T-helper 2 cell treated with Interferon-gamma antibody and Interleukin-4, amounts not matched to agents 5 μg/mL and 100 μg/mL, for 36 hours (primary cell): ENCODE results near the gene UCP3.

ENCODE experiments used
- DNase-seq: peaks from one replicate; pipeline ENCODE4 v3.0.0; 2021; ENCODE audit warnings: low spot score
- H3K27ac Mint-ChIP-seq: one replicate; pipeline ENCODE4 v1.8.0; 2021; ENCODE audit warnings: mild to moderate bottlenecking, mixed read lengths
- H3K27me3 Mint-ChIP-seq: one replicate; pipeline ENCODE4 v1.8.0; 2021; ENCODE audit warnings: low read depth, mixed read lengths
- H3K36me3 Mint-ChIP-seq: one replicate; pipeline ENCODE4 v1.8.0; 2021; ENCODE audit warnings: low read depth, mixed read lengths
- H3K4me1 Mint-ChIP-seq: one replicate; pipeline ENCODE4 v1.8.0; 2021; ENCODE audit warnings: low read depth, mixed read lengths
- H3K4me3 Mint-ChIP-seq: one replicate; pipeline ENCODE4 v1.8.0; 2022; ENCODE audit warnings: mild to moderate bottlenecking, moderate library complexity, mixed read lengths
- H3K9me3 Mint-ChIP-seq: one replicate; pipeline ENCODE4 v1.8.0; 2021; ENCODE audit warnings: mixed read lengths

UCP3 gene

DNA sequence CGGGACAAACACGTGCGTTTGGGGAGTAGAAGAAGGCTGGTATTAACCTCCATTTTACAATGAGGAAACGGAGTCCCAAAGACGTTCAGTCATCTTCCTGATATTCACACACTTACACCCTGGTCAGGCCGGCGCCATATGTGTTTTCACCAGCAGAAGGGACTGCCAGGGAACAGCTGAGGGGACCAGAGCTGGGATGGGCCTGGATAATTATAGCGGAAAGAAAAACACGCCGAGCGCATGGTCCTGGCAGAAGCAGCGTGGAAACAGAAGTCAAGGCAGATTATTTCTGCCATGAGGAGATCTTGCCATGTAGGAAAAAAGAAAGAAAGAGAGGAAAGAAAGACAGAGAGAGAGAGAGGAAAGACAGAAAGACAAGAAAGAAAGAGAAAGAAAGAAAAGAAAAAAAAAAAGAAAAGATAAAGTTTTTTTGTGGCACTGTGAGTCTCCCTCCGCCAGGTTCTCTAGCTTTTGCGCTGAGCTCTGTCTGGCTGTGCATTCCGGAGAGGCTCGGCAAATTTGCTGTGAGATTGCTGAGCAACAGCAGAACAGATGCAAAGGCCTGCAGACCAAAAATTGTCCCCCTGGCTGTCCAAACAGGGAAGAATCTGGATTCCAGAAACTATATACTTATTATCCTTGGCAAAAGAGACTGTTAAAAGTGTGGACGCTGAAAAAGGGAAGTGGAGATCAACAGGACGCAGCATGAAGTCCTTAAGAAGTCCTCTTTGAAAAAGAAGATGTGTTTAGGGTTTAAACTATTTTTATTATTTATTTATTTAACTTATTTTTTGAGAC is 24.9 kb downstream of the UCP3 start:
- Mint-ChIP-seq H3K27me3 (no peaks in the 10 kb centered on the region), H3K36me3 (peaks cover 36% of the 10 kb centered on the region), H3K4me1 (peaks cover 42% of the 10 kb centered on the region), H3K9me3 (no peaks in the 10 kb centered on the region), H3K4me3 (peak overlapping the region; percentile 97), H3K27ac (peak overlapping the region; percentile 98)
- DNase-seq: no peak

DNA sequence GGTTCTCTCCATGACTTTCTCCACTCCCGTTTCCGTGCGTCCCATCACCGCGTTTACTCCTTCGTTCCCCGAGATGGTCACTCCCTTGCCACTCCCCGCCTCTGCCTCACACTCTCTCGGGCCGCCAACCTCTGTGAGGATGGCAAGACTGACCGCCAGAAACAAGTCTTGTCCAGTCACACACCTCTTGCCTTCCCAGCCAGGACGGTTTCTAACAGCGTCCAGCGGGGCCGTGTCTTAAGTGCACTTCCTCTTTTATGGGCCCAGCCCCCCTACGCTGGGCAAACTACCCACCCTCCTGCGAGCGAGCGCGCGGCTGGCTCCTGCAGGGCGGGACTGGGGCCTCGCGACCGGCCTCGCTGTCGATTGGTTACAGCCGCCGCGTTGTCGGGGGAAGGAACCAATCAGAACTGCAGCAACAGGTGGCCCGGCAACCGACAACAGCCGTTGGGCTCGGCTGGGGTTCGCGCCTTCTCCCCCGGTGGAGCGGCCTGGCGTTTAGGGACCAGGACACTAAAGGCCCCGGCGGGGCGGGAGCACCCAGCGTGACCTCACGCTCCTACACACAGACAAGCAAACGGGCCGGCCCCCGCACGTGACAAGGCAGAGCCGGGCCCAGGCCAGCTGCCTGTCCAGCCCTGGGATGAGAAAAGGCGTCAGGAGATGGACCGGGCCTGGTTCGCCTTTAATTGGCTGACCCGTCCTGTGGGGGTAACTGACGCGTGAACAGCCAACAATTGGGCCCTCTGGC is 25.7 kb downstream of the UCP3 start:
- Mint-ChIP-seq H3K36me3 (peaks cover 43% of the 10 kb centered on the region), H3K9me3 (no peaks in the 10 kb centered on the region), H3K4me3 (peak overlapping the region; percentile 97), H3K27me3 (no peaks in the 10 kb centered on the region), H3K4me1 (peaks cover 49% of the 10 kb centered on the region), H3K27ac (peak overlapping the region; percentile 98)
- peak; percentile 94 for DNase-seq

DNA sequence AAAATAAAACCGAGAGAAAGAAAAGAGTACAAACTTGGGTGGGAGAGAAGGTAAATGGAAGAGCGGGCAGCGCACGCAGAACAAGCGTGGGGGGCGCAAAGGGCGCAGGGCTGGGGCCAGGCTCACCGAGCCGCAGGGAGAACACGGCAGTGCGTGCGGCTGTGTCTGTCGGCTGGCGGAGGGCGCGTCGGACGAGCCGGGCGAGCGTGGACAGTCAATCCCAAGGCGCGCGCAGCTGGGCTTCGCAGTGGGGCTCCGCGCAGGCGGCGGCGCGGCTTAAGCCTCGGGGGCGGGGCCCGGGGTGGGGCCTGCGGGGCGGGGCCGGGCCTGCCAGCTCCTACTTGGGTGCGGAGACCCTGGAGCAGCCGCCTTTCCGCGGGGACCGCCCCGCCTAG is 26.3 kb downstream of the UCP3 start, which contains the start of gene UCP2:
Gene UCP2, minus strand, starts transcription at position 249 of the 395 bp plus-strand sequence. CDS start 4,465 bp downstream, outside the sequence.
- no peaks in the 10 kb centered on the region for H3K9me3 Mint-ChIP-seq
- H3K4me1 Mint-ChIP-seq: peaks cover 55% of the 10 kb centered on the region
- H3K27me3 Mint-ChIP-seq: no peaks in the 10 kb centered on the region
- H3K27ac Mint-ChIP-seq: peak within 1 kb of the TSS; percentile 98
- DNase-seq: peak; percentile 85
- H3K36me3 Mint-ChIP-seq: peaks cover 49% of the 10 kb centered on the region
- peak within 1 kb of the TSS; percentile 97 for H3K4me3 Mint-ChIP-seq

DNA sequence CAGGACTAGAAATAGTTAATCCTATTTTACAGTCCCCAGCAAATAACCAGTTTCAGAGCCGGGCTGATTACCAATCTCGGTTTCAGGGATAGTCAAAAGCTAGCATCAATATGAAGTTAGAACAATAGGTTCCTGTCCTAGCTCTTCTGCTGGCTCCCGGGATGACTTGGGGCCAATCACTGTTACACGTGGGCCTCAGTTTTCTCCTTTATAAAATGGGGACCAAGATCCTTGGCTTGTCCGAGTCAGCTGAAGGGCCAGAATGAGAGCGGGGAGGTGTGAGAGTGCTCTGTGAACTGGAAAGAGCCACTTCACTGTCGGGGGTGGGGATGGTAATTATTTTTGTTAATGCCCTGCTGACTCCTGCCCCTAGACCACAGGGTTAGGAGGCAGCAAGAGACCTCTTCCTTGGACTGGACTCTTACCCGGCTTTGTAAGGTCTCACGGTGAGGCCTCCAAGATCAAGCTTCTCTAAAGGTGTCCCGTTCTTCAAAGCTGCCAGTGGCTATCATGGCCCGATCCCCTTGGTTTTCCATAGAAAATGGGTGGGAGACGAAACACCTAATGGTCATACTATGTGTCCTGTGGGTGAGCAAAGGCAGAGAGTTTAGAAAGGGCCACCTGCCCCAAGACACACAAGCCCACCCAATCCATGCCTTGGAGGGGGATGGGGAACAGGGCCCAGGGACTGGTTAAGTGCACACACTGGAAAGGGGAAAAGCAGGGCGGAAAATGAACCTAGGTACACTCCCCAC is 27.7 kb downstream of the UCP3 start:
- Mint-ChIP-seq H3K9me3 (no peaks in the 10 kb centered on the region), H3K27me3 (no peaks in the 10 kb centered on the region), H3K4me3 (peak overlapping the region; percentile 97), H3K27ac (peak overlapping the region; percentile 95), H3K4me1 (peaks cover 65% of the 10 kb centered on the region), H3K36me3 (peaks cover 63% of the 10 kb centered on the region)
- no peak for DNase-seq

DNA sequence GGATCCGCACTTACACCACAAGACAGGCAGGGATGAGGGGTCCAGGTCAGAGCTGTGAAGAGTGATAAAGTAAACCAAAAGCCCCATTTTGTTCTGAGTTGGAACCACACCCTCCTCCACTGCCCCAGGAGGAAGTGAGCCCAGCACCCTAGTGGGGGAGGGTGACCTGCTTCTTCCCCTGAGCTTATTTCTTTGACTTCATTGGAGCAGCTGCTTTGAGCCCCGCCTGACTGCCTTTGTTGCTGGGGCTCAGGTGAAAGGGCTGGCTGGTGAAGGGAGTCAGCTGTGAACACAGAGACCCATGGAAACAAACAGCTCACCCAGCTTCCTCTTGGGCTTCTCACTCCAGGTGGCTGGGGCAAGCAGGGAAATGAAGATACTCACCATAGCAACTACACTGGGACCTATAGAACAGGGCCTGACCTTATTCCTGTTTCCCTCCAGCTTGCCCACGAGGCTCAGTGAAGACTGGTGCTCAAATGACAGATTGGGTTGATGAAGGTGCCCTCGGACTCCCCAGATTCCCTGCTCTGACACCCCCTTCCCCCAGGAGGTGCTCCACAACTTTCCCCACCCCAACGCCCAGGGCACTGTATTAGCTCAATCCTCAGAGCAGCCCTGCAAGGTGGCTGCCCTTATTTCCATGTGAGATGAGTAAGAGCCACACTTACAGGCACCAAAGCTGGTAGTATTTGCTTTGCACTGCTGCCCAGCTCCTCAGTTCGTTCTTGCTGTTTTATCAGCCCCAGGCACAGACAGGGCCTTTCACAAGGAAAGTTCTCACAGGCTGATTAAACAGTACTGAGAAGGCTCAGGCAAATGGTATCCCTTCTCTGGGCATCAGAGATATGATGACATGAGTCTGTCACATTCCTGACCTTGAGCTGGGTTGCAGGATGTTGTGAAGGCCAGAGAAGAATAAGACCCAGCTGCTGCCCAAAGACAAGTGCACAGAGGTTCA is 28.6 kb downstream of the UCP3 start:
- Mint-ChIP-seq H3K27me3 (no peaks in the 10 kb centered on the region), H3K9me3 (no peaks in the 10 kb centered on the region), H3K36me3 (peaks cover 71% of the 10 kb centered on the region), H3K27ac (peak overlapping the region; percentile 95), H3K4me3 (peak overlapping the region; percentile 97), H3K4me1 (peaks cover 64% of the 10 kb centered on the region)
- DNase-seq: peak; percentile 60

DNA sequence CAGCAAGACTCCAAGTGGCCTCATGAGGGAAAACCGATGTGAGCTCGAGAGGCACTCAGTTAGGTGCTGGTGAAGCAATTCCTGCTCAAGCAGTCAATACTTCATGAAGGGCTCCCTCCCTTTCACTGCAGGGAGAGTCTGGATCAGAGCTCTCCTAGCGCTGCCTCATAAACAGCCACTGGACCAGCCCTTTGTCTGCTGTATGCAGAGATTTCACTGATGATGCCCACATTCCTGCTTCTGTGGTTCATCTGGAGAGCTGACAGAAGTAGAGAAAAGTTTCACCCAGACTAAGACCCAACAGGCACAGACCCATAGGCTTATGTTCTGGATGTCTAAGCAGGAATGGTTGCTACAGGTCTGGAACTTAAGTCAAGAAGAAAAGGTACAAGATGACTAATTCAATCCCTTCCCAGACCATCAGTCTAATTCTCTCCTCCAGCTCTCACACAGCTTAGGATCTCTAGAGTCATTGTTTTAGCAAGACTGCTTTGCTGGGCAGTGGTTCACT is 30.3 kb downstream of the UCP3 start:
- H3K27ac Mint-ChIP-seq: peak overlapping the region; percentile 94
- H3K27me3 Mint-ChIP-seq: no peaks in the 10 kb centered on the region
- peaks cover 86% of the 10 kb centered on the region for H3K36me3 Mint-ChIP-seq
- peaks cover 68% of the 10 kb centered on the region for H3K4me1 Mint-ChIP-seq
- H3K4me3 Mint-ChIP-seq: peak overlapping the region; percentile 97
- no peaks in the 10 kb centered on the region for H3K9me3 Mint-ChIP-seq
- DNase-seq: no peak

DNA sequence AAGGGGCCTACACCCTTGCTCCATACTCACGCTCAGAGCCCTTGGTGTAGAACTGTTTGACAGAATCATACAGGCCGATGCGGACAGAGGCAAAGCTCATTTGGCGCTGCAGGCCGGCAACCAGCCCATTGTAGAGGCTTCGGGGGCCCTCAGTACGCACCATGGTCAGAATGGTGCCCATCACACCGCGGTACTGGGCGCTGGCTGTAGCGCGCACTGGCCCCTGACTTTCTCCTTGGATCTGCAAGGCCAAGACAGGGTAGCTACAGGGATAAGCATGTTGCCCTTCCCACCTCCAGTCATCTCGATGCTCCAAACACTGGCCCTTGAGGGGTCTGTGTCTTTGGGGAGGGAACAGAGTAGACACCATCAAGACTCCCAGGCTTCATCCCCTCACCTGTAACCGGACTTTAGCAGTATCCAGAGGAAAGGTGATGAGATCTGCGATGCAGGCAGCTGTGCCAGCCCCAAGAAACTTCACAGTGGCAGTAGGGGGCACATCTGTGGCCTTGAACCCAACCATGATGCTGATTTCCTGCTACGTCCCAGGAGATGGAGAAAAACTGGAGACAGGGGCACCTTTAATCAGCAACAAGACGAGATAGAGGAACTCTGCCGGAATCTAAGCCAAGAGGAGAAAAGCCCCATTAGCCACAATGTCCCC is 30.9 kb downstream of the UCP3 start:
- no peak for DNase-seq
- H3K4me3 Mint-ChIP-seq: peak overlapping the region; percentile 97
- no peaks in the 10 kb centered on the region for H3K27me3 Mint-ChIP-seq
- H3K4me1 Mint-ChIP-seq: peaks cover 65% of the 10 kb centered on the region
- H3K36me3 Mint-ChIP-seq: peaks cover 88% of the 10 kb centered on the region
- peak overlapping the region; percentile 67 for H3K27ac Mint-ChIP-seq
- no peaks in the 10 kb centered on the region for H3K9me3 Mint-ChIP-seq

DNA sequence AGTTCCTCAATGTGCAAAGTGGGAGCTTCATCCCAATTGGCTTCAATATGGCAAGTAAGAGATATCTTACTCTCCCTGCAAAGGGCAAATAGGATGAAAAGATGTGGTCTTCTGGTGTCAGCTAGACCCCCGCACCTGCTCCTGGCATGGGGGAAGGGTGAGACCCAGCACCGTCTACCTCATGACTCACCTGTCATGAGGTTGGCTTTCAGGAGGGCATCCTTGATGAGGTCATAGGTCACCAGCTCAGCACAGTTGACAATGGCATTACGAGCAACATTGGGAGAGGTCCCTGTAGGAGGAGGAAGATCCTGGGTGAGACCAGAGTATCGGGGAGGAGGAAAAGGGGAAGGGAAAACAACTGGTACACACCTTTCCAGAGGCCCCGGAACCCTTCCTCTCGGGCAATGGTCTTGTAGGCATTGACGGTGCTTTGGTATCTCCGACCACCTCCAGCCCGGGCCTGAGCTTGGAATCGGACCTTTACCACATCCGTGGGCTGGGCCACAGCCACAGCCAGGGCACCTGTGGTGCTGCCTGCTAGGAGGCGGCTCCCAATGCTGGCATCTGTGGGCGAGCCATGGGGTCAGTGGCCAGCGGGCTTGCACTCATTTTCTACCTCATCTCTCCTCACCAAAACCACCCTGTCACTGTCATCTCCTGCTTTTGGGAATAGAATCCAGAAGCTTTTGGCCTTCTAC is 32.3 kb downstream of the UCP3 start:
- Mint-ChIP-seq H3K9me3 (no peaks in the 10 kb centered on the region), H3K27ac (peak overlapping the region; percentile 67), H3K36me3 (peaks cover 85% of the 10 kb centered on the region), H3K4me1 (peaks cover 72% of the 10 kb centered on the region), H3K4me3 (no peak overlapping the region), H3K27me3 (no peaks in the 10 kb centered on the region)
- DNase-seq: no peak

DNA sequence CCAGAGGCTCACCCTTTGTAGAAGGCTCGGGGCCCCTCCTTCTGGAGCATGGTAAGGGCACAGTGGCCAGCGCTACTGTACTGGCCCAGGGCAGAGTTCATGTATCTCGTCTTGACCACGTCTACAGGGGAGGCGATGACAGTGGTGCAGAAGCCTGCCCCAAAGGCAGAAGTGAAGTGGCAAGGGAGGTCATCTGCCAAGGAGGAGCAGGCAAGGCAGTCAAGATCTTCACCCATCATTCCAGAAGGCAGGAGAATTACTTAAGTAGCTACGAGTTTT is 33.5 kb downstream of the UCP3 start:
- H3K9me3 Mint-ChIP-seq: no peaks in the 10 kb centered on the region
- H3K4me3 Mint-ChIP-seq: peak overlapping the region; percentile 77
- no peaks in the 10 kb centered on the region for H3K27me3 Mint-ChIP-seq
- DNase-seq: no peak
- H3K27ac Mint-ChIP-seq: peak overlapping the region; percentile 15
- H3K4me1 Mint-ChIP-seq: peaks cover 73% of the 10 kb centered on the region
- H3K36me3 Mint-ChIP-seq: peaks cover 79% of the 10 kb centered on the region

DNA sequence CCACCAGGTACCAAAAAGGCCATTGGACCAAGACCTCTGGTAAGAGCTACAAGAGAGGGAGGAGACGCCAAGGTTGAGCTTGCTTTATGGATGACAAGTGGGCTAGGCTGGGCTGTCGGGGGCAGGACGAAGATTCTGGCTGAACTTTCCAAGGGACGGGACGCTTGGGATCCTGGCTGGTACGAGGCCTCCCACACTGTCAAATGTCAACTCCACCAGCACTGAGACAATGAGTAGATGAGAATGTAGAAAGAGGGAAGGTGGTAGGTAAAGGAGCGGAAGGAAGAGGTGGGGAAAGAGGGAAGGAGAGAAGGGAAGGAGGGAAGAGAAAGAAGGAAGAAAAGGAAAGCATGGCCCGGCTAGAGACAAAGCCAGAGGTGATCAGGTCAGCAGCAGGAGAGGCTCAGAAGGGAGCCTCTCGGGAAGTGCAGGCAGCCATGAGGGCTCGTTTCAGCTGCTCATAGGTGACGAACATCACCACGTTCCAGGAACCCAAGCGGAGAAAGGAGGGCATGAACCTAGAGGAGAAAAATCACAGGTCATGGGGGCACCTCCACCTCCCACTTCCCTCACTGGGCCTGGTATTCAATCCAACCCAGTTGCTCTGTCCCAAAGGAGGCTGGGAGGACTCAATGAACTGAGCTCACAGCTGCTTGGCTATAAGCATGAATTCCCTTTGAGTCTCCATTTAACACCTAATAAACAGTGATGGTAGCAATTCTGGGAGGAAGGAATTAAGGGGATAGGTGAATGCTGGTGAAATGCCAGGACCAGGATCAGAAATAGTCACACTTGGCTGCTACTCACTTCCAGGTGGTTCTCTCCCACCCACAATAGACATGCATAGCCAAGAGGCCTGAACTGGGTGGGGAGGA is 34.0 kb downstream of the UCP3 start:
- Mint-ChIP-seq H3K27me3 (no peaks in the 10 kb centered on the region), H3K27ac (peak overlapping the region; percentile 96), H3K4me3 (peak overlapping the region; percentile 77), H3K9me3 (no peaks in the 10 kb centered on the region), H3K36me3 (peaks cover 73% of the 10 kb centered on the region), H3K4me1 (peaks cover 73% of the 10 kb centered on the region)
- DNase-seq: no peak

DNA sequence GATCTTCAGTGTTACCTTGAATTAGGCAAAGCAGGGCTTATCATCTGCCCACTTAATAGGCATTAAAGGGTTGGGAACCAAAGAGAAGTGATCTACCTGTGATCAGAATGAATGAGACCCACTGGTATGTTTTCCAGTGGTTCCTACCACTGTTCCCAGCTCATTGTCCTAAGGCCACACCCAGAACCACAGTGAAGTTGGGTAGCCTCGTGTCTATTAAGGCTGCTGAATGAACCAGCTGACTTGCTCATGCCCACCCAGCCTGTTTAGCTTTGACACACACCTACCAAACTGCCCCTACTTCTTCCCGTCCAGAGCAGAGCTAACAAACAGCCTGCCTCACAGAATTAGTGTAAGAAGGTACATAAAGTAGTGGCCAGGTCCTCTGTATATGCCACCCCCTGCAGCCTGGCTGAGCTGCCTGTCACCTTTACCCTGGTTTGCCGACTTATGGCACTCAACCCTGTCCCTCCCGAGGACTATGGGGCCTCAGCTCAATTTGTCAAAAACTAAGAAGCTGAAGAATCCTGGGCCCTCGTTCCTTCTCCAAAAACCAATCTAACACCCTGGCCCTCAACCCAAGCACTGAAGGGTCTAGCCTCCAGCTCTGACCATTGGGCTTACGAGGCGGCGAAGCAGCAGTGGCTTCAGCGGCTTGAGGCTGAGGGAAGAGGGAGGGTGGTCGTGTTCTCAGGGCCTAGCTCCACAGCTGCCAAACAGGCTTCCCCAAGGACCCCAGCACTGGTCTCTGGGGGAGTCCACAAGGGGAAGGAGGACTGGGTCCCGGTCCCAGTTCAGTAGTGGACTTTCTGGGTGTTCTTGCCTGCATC is 36.0 kb downstream of the UCP3 start:
- no peak for DNase-seq
- no peaks in the 10 kb centered on the region for H3K9me3 Mint-ChIP-seq

More for the DNA sequence above, 36.0 kb downstream of the UCP3 start:
- Mint-ChIP-seq H3K4me1 (peaks cover 71% of the 10 kb centered on the region), H3K4me3 (peak overlapping the region; percentile 77), H3K36me3 (peaks cover 54% of the 10 kb centered on the region), H3K27me3 (no peaks in the 10 kb centered on the region), H3K27ac (peak overlapping the region; percentile 96)
